NCI-H1417 (cell line): ENCODE data around the gene TGFBR2.

Experiments used
- DNase-seq, 3 experiments: peaks; one replicate each; lab custom pipeline; 2025; lab: John Stamatoyannopoulos, UW

The TGFBR2 gene

DNA sequence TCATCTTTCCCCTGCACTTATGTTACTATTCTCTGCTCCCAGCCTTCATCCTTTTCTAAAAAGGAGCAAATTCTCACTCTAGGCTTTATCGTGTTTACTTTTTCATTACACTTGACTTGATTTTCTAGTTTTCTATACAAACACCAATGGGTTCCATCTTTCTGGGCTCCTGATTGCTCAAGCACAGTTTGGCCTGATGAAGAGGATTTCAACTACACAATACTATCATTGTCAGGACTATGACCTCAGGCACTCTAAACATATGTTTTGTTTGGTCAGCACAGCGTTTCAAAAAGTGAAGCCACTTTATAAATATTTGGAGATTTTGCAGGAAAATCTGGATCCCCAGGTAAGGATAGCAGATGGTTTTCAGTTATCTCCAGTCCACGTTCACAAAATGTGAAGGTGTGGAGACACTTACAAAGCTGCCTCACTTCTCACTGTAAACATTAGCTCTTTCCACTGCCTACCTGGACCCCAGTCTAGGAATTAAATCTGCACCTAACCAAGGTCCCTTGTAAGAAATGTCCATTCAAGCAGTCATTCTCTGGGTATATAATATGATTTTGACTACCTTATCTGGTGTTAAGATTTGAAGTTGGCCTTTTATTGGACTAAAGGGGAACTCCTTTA is 86.2 kb downstream of the TGFBR2 start:
- no peak for DNase-seq

DNA sequence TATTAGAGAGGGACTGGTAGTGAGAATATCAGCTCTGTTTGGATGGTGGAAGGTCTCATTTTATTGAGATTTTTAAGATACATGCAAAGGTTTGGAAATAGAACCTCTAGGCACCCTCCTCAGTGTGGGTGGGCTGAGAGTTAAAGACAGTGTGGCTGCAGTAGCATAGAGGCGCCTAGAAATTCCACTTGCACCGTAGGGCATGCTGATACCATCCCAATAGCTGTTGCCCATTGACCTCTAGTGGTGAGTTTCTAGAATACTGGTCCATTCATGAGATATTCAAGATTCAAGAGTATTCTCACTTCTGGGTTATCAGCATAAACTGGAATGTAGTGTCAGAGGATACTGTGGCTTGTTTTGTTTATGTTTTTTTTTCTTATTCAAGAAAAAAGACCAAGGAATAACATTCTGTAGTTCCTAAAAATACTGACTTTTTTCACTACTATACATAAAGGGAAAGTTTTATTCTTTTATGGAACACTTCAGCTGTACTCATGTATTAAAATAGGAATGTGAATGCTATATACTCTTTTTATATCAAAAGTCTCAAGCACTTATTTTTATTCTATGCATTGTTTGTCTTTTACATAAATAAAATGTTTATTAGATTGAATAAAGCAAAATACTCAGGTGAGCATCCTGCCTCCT is 87.2 kb downstream of the TGFBR2 start:
- DNase-seq: peak; percentile 17 to 71 (median 25)

DNA sequence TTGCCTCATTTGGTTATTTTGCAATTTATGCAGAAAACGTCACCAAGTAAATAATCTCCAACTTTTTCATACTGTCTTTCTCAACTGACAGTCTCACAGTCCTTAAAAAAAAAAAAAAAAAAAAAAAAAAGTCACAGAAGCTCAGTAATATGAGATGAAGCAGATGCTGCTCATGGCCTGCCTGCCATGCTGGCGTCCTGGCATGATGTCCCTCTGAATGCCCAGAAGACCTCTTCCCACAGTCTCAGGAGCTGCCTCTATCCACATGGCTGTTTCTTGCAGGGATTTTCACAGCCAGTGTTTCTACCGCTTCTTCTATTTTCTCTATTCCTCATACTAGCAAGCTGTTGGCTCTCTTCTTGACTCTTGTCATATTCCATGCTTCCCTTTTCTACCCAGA is 87.7 kb downstream of the TGFBR2 start:
- DNase-seq: no peak

DNA sequence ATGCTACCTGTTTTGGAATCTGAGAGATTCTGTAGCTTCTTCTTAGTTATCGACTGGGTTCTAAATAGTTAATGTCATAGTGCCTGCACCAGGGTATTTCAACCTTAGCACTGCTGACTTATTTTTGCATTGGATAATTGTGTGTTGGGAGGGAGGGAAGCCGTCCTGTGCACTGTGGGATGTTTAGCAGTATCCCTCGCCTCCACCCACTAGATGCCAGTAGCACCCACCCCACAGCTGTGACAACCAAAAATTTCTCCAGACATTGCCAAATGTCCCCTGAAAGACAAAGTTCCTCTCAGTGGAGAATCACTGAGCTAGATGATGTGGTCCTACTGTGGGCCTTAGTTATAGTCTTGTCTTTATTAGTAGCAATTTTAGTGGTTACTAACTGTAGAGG is 88.3 kb downstream of the TGFBR2 start:
- DNase-seq: no peak

DNA sequence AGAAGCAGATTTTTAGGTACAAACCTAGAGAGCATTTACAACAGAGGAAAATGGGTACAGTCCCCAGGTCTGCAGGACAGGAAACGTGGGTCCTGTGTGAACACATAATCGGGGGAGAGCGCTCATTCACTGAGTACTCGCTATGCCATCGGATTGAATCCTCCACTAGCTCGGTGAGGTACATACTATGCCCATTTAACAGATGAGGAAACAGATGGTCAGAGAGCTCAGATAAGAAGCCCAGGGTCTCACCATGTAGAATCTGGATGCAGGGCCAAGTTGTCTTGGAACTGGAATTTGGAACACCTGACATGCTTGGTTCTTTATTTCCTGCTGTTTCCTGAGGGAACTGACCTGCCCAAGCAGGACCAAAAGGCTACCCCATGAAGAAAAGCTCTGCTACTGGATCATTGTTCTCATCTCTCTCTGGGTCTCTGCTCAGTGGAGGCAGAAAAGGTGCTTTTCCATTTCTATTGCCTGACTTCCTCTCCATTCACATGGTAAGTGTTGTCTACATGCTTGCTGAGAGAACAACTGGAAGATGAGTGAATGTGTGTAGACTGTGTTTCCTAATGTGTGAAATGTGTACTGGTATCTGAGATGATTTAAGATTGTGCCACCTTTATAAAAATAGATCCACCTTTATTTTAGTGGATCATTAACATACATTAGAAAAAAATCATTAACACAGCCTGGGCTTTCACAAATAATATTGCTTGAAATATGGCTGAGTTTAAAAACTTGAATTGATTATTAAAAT is 89.1 kb downstream of the TGFBR2 start:
- no peak for DNase-seq

DNA sequence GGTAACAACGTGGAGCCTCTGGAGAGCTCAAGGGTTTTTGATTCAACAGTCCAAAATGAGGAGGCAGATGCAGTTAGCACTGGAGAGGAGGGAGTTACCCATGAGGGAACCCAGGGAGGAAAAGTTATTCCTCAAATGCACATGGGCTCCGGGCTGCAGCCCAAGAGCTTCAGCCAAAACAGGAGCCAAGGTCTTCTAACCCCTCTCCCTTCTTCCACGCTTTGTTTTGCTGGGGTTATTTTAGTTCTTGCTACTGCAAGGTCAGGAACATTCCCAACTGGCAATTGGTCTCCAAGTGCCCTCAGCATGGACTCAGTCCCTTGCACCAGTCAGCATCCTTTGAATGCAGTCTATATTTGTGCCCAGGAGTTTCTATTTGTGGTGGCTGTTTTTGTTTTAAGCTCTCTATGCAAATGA is 90.0 kb downstream of the TGFBR2 start:
- DNase-seq: no peak

DNA sequence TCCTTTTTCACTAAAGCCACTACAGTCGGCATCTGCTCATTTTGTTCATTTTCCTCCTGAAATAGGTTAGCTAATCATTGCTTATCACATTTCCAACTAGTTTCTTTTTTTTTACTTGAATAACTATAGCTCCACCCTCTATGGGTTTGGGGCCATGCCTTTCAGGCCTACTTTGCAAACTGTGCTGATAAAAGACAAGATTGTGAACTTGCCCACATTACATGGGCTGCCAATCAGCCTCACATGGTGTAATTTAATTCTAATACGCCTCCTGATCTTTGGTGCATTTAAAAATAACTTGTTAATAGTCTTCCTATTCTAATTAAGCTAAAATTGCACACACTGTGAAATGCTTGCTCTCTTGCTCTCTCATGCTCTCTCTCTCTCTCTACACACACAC is 90.5 kb downstream of the TGFBR2 start:
- no peak for DNase-seq

DNA sequence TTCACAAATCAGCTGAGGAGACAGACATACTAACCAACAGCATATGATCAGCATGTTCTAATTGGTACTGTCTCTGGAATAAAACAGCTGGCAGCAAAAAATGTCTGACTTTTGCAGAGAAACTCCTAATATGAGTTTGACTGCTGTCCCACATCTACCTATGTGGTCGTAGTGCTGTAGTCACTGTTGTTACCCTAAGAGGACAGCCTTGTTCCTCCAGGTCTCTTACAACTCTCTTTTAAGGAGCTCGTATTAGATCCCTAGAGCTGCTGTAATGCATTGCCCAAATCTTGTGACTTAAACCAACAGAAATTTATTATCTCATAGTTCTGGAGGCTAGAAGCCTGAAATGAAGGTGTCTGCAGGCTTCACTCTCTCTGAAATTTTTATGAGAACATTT is 92.1 kb downstream of the TGFBR2 start:
- no peak for DNase-seq

DNA sequence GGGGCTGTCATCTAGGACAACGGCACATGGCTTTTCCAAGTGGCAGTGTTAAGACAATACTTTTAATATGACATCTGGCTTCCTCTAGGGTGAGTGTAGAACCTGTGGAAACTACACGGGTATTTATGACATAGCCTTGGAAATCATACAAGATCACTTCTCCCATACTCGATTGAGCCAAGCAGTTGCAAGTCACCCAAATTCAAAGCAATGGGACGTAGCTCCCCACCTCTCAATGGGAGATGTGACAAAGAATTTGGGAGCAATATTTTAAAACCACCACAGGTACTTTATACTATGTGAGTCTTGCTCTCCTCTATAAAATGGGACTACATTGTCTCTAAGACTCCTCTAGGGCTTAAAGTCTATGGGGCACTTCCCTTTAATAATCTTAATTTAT is 93.5 kb downstream of the TGFBR2 start:
- no peak for DNase-seq

DNA sequence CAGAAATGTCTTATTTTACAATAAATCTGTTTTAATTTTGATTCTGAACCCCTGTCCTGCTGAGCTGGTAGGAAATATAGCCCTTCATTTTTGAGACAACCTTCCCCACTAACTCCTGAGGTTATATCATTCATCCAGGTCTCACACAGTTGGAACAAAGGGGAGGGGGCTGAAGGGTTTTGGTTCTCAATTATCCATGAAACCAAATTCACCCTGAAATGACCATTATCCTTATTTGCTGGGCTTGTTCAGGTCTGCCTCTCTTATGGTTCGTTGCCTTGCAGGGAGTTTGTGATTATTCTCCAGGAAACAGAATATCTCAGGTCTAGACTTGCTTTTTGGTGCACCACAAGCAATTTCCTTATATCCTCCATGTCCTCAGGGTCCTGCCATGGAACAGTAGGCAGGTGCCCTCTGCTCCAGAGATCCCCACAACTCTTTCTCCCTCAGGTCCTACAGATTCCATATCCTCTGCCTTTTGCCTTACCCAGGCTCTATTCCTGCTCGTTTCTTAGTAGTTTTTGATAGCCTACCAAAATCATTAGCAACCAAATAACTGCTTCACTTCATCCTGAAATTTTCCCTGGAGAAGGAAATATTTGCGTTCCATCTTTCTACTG is 94.4 kb downstream of the TGFBR2 start:
- no peak for DNase-seq

DNA sequence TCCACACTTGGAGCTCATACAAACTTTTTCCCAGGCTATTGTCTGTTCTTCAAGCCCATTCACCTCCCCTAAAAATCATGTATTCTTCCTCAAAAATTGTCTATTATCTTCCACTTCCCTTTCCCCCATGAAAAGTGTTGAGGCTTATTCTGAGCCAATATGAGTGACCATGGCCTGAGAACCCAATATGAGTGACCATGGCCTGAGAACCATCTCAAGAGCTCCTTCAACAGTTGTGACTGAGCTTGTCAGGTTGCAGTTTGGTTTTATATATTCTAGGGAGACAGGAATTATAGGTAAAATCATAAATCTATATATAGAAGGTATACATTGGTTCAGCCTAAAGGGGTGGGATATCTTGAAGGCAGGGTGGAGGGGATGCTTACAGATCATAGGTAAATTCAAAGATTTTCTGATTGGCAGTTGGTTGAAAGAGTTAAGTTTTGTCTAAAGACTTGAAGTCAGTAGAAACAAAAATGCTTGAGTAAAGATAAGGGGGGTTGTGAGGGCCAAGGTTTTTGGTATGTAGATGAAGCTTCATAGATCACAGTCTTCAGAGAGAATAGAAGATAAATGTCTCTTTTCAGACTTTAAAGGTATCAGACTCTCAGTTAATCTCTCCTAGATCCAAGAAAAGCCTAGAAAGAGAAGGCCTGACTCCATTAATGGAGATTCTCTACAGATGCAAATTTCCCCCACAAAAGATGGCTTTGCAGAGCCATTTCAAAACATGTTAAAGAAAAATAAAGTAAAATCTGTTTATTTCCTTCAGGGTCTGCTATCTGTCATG is 95.8 kb downstream of the TGFBR2 start:
- DNase-seq: no peak

DNA sequence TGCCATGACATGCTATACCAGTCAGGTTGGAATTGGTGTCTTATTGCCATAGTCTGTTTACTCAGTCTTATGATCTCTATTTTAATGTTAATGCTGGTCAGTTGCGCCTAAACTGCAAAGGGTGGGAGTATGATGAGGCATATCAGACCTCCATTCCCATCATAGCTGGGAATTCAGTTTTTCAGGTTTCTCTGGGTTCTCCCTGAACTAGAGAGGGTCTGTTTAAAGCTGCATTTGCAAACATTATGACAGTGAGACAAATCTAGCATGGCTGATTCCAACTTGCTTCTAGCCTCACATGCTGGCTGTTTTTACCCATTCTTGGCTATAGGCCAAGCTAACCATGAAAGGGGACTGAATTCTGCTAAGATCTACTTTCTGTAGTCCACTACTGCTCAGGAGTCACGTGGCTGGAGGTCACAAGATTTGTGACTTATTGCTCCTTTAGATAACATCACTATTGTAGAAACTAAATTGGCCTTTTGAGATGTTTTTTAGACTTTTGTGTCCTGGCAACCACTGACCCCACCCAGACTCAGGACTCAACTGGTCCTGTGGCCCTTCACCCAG is 96.5 kb downstream of the TGFBR2 start:
- DNase-seq: no peak

DNA sequence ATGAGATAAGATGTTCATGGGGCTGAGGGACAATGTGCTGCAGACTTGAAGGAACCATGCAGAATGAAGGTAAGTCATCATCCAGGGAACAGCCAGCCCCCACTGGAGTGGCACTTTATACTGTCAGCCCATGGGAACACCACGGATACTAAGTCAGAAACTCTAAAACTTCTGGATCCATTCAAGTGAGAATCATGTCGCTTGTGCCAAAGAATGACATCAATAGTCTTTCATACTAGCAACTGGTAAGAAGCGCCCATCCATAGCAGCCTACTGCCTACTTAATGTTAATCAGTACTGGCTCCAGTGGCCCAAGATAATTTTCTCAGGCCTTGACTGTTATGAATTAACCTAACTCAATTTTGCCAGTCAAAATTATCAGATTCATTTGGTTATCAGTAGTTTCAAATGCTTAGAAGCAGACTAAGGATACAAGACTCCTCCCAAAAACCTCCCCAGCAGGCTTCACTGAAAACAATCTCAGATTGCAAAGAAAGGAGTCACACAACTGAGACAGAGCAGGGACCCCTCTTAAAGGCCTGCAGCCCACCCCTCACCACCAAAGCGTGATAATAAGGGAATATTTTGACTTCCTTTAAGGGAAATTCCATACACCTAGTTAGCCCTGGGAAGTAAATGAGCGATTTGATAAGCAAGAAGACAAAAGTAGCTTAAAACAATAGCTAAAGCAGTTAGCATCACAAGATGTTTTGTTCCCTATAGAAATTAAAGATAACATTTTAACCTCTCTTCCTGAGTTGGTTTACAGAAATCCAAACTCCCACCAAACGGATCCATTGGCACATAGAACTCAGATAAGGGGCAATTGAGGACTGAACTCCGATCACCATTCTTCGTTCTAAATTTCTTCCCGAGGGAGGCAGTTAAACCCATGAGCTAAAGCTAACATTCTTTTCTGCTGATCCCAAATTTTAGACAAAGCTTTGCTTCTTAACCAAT is 98.8 kb downstream of the TGFBR2 start:
- no peak for DNase-seq

DNA sequence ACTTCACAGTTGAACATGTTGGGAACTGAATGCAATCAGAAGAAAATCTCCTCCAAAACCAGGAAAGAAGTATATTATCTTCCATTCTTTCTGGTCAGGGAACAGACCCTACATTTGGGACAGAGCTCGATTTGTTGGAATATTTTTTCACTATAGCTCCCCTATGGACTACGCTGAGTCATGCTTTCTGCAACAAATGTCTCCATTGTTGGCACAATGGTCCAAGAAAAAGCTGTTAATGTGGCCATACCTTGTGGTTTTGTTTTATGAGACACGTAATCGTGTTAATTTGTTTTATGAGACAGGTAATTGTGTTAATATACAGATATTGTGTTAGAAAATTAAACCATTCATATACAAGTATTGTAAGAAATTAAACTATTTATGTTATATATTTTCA is 101.4 kb downstream of the TGFBR2 start:
- DNase-seq: no peak

DNA sequence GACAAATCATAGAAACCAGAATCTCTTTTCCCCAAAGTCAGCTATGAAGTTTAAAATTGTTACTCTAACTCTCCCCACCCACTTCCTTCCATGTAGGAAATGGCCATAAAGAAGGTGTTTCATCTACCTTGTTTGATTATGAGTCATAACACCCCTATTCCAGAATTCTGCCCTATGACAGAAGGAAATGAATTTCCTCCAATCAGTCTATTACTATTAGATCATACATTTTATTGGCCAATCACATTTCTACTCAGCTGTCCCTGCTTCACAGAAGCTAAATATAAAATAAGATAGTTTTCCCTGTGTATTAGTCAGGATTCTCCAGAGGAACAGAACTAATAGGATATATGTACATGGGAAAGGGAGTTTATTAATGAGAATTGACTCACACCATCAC is 102.1 kb downstream of the TGFBR2 start:
- DNase-seq: no peak

DNA sequence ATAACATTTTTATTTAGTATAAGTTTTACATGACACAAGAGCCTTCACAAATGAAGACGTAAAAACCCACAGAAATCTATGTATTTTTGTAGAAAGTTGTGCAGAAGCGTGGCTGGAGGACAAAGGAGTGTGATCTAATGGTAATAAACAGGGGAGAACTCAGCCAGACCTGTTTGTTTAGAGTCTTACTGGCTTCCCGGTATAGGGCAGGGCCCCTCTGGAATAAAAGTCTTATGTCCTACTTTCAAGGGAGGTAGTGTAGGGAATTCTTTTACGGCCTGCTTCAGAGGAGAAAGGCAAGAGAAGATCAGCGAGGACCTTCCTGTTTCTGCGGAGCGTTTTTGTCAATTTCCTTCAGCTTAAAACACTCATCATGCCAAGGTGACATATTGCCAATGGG is 103.6 kb downstream of the TGFBR2 start:
- DNase-seq: no peak

DNA sequence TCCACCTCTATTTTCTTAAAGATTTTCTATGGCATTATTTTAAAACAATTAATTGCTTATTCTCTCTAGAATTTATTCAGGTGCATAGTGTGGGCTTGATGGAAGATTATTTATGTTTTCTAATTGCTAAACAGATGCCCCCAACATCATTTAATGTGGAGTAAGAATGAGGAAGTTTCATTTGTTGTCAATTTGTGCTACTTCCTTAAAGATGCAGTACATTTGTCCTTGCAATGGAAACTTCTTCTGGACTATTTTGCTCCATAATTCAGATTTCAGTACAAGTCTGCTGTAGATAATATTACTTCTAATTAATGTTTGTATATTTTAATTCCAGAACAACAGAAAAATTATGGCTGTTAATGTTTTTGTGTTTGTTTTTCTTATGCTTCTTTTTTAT is 104.8 kb downstream of the TGFBR2 start:
- no peak for DNase-seq

DNA sequence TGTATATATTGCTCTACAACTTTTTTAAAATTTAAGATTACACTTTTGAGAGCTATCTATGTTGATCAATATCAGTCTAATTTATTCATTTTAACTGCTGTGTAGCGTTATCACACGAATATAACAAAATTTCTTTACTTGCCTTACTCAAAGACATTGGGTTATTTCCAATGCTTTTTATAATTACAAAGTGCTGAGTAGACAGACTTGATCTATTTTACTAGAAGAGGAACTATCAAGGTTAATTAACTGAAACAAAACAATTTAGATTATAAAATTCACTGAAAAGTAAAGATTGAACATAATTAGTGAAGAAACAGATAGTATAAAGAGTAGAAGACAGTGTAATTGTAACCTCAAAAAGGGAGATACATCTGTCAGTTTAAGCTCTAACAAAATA is 105.5 kb downstream of the TGFBR2 start:
- no peak for DNase-seq

DNA sequence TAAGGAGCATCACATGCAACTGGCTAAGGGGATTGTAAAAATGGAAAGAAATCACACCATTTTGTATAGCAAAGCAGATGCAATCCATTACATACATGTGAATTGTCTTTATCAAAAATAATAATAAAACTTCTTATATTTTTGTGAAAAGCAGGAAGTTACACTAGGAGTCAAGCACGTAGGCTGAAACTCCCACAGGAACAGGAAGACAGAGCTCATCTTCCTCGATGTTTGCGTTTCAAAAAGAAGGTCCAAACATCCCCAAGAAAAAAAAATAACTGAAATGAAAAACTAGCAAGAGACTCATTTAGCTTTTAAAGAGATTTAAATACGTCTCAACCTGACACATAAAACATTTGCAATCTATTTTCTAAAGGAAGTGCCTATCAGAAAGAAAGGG is 106.6 kb downstream of the TGFBR2 start:
- no peak for DNase-seq

DNA sequence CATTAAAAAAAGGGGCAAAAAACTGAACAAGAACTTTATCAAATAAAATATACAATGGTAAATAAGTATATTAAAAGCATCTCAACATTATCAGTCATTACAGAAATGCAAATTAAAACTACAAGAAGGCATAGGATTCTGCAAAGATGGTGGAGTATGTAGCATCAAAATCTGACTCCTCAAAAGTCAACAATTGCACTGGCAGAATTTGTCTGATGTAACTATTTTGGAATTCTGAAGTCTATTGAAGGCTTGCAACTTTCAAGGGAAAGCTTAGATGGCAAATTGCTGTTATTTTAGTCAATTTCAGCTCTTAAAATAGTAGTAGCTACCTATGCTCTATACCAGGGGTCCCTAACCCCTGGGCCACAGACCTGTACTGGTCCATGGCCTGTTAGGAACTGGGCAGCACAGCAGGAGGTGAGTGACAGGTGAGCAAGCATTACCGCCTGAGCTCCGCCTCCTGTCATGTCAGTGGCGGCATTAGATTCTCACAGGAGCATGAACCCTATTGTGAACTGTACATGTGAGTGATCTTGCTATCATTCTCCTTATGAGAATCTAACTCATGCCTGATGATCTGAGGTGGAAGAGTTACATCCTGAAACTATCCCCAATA is 107.6 kb downstream of the TGFBR2 start:
- no peak for DNase-seq
